NCI-H2107 treated with DMSO at 0.1 percent for 48 hours (cell line): ENCODE results near the gene ELK4.

Source experiments
- DNase-seq: peaks from one replicate; lab custom pipeline; 2025; ENCODE audit not compliant: unreplicated experiment; lab: John Stamatoyannopoulos, UW

ELK4 gene

GRCh38 chr1:205631768-205632668 lies at the start of gene ELK4:
Gene ELK4 (minus strand): TSS chr1:205632011. CDS start chr1:205623882, 8,129 bp downstream.
- DNase-seq, result peak; percentile 96

- no peak for DNase-seq
Measured at GRCh38 chr1:205681364-205681763, 49.6 kb upstream of the ELK4 start.

GRCh38 chr1:205680073-205680851 lies 48.5 kb upstream of the ELK4 start, which contains the start of gene SLC45A3:
Gene SLC45A3 (minus strand): TSS chr1:205680509. CDS start chr1:205664656, 15,853 bp downstream.
- no peak for DNase-seq

GRCh38 chr1:205678286-205679111 lies 46.7 kb upstream of the ELK4 start:
- DNase-seq, result no peak

GRCh38 chr1:205677167-205677566 lies 45.4 kb upstream of the ELK4 start:
- DNase-seq, result peak; percentile 80

GRCh38 chr1:205676597-205676996 lies 44.8 kb upstream of the ELK4 start:
- no peak for DNase-seq

- DNase-seq, result peak; percentile 47
Measured at GRCh38 chr1:205676002-205676401, 44.2 kb upstream of the ELK4 start.

- DNase-seq, result no peak
Measured at GRCh38 chr1:205675247-205675646, 43.4 kb upstream of the ELK4 start.

- no peak for DNase-seq
Measured at GRCh38 chr1:205672970-205673369, 41.2 kb upstream of the ELK4 start.

GRCh38 chr1:205672395-205672889 lies 40.6 kb upstream of the ELK4 start:
- no peak for DNase-seq

- DNase-seq, result peak; percentile 39
Measured at GRCh38 chr1:205670611-205671430, 39.0 kb upstream of the ELK4 start.

- DNase-seq, result no peak
Measured at GRCh38 chr1:205670150-205670446, 38.3 kb upstream of the ELK4 start.

- no peak for DNase-seq
Measured at GRCh38 chr1:205669341-205670149, 37.7 kb upstream of the ELK4 start.

- DNase-seq, result no peak
Measured at GRCh38 chr1:205668951-205669340, 37.1 kb upstream of the ELK4 start.

GRCh38 chr1:205667909-205668643 lies 36.3 kb upstream of the ELK4 start:
- no peak for DNase-seq

GRCh38 chr1:205666372-205667166 lies 34.8 kb upstream of the ELK4 start:
- no peak for DNase-seq

GRCh38 chr1:205665201-205666045 lies 33.6 kb upstream of the ELK4 start:
- DNase-seq, result peak; percentile 95
